Measurements from ENCODE around the gene MRPS17. TPM values are rescaled to one million over a fixed set of nuclear protein-coding genes. Genes with fewer than 3 reads are reported as not detected.
"Not testable (repeated sequence)": the region's sequence is repeated elsewhere in the genome, so short reads cannot be mapped to it uniquely, and the experiment has no call there.

MRPS17 gene
- 10 to 100 TPM; 14.2 to 18.3 (median 15.7) TPM for polyA plus RNA-seq (ENCODE audit: insufficient read length in 3 of 3)
- long read RNA-seq, donor 1, transcript MRPS17-201 (3 exons, 1,845 nt): major isoform, 21 of 21 reads
- long read RNA-seq, donor 1, partial matches to known transcripts: 0 of 21 reads
- long read RNA-seq, donor 1, other reads (novel, unspliced or antisense): 0 of 21 reads
- long read RNA-seq, donor 2, transcript MRPS17-201 (3 exons, 1,845 nt): major isoform, 19 of 19 reads
- long read RNA-seq, donor 2, partial matches to known transcripts: 0 of 19 reads
- long read RNA-seq, donor 2, other reads (novel, unspliced or antisense): 0 of 19 reads
- long read RNA-seq, donor 3, transcript MRPS17-201 (3 exons, 1,845 nt): major isoform, 21 of 21 reads
- long read RNA-seq, donor 3, partial matches to known transcripts: 0 of 21 reads
- long read RNA-seq, donor 3, other reads (novel, unspliced or antisense): 0 of 21 reads
- long read RNA-seq, donor 4, transcript MRPS17-201 (3 exons, 1,845 nt): major isoform, 19 of 19 reads
- long read RNA-seq, donor 4, partial matches to known transcripts: 0 of 19 reads
- long read RNA-seq, donor 4, other reads (novel, unspliced or antisense): 0 of 19 reads
- long read RNA-seq, donor 5, transcript MRPS17-201 (3 exons, 1,845 nt): major isoform, 18 of 18 reads
- long read RNA-seq, donor 5, partial matches to known transcripts: 0 of 18 reads
- long read RNA-seq, donor 5, other reads (novel, unspliced or antisense): 0 of 18 reads
- long read RNA-seq, donor 6, transcript MRPS17-201 (3 exons, 1,845 nt): major isoform, 18 of 24 reads
- long read RNA-seq, donor 6, partial matches to known transcripts: 6 of 24 reads
- long read RNA-seq, donor 6, other reads (novel, unspliced or antisense): 0 of 24 reads
- long read RNA-seq, donor 7, transcript MRPS17-201 (3 exons, 1,845 nt): major isoform, 21 of 21 reads
- long read RNA-seq, donor 7, partial matches to known transcripts: 0 of 21 reads
- long read RNA-seq, donor 7, other reads (novel, unspliced or antisense): 0 of 21 reads
- long read RNA-seq, donor 8, transcript MRPS17-201 (3 exons, 1,845 nt): major isoform, 8 of 8 reads
- long read RNA-seq, donor 8, partial matches to known transcripts: 0 of 8 reads
- long read RNA-seq, donor 8, other reads (novel, unspliced or antisense): 0 of 8 reads
- long read RNA-seq, donor 9, transcript MRPS17-201 (3 exons, 1,845 nt): major isoform, 35 of 35 reads
- long read RNA-seq, donor 9, partial matches to known transcripts: 0 of 35 reads
- long read RNA-seq, donor 9, other reads (novel, unspliced or antisense): 0 of 35 reads
- long read RNA-seq, donor 10, transcript MRPS17-201 (3 exons, 1,845 nt): major isoform, 27 of 33 reads
- long read RNA-seq, donor 10, partial matches to known transcripts: 6 of 33 reads
- long read RNA-seq, donor 10, other reads (novel, unspliced or antisense): 0 of 33 reads
- long read RNA-seq, donor 11, transcript MRPS17-201 (3 exons, 1,845 nt): major isoform, 6 of 6 reads
- long read RNA-seq, donor 11, partial matches to known transcripts: 0 of 6 reads
- long read RNA-seq, donor 11, other reads (novel, unspliced or antisense): 0 of 6 reads
- long read RNA-seq, donor 12, transcript MRPS17-201 (3 exons, 1,845 nt): major isoform, 29 of 52 reads
- long read RNA-seq, donor 12, partial matches to known transcripts: 23 of 52 reads
- long read RNA-seq, donor 12, other reads (novel, unspliced or antisense): 0 of 52 reads
- long read RNA-seq, donor 13, transcript MRPS17-201 (3 exons, 1,845 nt): major isoform, 15 of 15 reads
- long read RNA-seq, donor 13, partial matches to known transcripts: 0 of 15 reads
- long read RNA-seq, donor 13, other reads (novel, unspliced or antisense): 0 of 15 reads
- long read RNA-seq, donor 14, transcript MRPS17-201 (3 exons, 1,845 nt): major isoform, 25 of 65 reads
- long read RNA-seq, donor 14, partial matches to known transcripts: 39 of 65 reads
- long read RNA-seq, donor 14, other reads (novel, unspliced or antisense): 0 of 65 reads
- long read RNA-seq, donor 15, transcript MRPS17-201 (3 exons, 1,845 nt): major isoform, 26 of 32 reads
- long read RNA-seq, donor 15, partial matches to known transcripts: 6 of 32 reads
- long read RNA-seq, donor 15, other reads (novel, unspliced or antisense): 0 of 32 reads
- long read RNA-seq, donor 16, transcript MRPS17-201 (3 exons, 1,845 nt): major isoform, 25 of 32 reads
- long read RNA-seq, donor 16, partial matches to known transcripts: 7 of 32 reads
- long read RNA-seq, donor 16, other reads (novel, unspliced or antisense): 0 of 32 reads

DNA sequence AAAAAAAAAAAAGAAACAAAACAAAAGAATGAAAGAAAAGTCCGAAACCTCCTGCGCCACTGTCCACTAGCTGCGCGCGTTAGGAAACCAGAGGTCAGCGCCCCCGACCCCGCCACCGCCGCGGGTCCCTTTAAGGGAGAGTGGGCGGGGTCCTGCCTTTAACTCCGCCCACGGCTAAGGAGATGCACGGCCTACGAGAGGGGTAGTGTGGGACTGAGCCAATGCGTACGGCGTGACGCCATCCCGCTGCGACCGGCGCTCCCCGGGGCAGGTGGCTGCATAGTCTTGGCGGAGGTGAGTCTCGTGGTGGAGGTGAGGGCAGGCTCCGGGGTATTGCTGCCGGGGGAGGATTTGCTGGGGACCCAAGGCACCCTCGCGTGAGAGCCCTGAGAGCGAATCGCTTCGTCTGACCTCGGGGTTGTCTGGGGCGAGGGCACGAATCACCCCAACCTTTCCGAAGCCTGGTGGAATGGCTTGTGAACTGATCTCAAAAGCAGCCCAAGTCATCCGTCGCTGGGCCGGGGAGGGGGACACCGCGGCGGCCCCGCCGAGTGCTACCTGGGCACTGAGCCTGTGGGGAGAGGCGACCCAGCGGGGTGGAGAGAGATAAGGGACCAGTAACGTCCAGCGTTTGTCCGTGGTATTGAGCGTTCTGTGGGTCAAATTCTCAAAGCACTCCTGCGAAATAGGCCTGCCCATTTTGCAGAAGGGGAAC is at the start of gene MRPS17:
Gene MRPS17 (plus strand): TSS at position 241 of the 715 bp plus-strand sequence. CDS start 1,319 bp downstream, outside the sequence.
- peak; percentile 89 for DNase-seq

DNA sequence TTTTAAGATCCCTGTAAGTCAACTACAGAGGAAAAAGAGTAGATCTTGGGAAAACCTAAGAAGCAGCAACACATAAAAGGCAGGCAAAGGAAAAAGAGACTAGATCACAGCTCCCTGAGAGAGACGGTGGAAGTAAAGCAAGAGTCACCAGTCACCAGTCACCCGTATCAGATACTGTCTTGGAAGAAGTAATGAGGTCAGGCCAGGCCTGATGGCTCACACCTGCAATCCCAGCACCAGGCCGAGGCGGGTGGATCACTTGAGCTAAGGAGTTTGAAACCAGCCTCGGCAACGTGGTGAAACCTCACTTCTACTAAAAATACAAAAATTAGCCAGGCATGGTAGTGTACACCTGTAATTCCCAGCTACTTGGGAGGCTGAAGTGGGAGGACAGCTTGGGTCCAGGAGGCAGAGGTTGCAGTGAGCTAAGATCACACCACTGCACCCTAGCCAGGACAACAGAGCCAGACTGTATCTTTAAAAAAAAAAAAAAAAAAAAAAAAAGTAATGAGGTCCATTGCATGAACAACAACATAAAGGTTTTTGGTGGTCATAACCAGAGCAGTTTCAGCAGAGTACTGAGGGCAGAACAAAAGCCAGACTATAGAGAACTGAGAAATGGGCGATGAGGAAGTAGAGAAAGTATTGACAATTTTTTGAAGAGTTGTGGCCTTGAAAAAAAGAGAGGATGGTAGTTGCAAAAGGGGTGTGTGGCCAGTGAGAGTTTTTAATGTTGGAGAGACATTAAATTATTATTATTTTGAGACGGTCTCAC is 47.5 kb upstream of the MRPS17 start:
- no peak for DNase-seq

DNA sequence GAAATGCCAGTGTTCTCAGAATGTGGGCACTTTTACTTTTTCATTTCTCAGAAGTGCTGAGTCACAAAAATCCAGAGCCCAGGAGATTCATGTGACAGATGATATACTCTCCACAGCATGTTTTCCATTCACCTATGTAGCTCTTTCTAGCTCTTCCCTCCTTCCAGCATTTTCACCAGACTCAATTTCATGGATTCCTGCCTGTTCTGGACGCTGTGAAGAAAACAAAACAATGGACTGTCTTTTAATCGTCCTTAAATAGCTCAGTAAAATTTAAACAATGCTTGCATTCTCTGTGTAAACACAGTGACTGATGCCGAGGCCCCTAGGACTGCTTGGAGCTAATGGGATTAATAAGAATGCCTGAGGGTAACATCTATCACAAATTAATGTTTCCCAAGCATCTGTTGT is 38.9 kb upstream of the MRPS17 start:
- no peak for DNase-seq

DNA sequence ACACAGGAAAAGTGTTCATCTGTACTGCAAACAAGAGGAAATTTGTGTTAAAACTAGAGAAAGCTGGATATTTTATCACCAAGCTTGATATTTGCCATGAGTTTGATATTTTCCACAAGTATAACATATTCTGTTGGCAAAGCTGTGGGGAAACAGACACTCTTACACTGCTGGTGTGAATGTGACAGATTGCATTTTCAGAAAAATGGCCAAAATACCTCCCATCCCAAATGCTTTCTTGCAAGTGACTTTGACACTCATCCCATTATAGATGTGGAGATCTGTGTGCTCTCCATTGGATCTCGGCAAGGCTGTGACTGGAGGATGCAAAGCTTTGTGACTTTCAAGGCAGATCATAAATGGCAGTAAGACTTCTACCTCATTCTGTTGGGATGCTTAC is 33.9 kb upstream of the MRPS17 start:
- no peak for DNase-seq

DNA sequence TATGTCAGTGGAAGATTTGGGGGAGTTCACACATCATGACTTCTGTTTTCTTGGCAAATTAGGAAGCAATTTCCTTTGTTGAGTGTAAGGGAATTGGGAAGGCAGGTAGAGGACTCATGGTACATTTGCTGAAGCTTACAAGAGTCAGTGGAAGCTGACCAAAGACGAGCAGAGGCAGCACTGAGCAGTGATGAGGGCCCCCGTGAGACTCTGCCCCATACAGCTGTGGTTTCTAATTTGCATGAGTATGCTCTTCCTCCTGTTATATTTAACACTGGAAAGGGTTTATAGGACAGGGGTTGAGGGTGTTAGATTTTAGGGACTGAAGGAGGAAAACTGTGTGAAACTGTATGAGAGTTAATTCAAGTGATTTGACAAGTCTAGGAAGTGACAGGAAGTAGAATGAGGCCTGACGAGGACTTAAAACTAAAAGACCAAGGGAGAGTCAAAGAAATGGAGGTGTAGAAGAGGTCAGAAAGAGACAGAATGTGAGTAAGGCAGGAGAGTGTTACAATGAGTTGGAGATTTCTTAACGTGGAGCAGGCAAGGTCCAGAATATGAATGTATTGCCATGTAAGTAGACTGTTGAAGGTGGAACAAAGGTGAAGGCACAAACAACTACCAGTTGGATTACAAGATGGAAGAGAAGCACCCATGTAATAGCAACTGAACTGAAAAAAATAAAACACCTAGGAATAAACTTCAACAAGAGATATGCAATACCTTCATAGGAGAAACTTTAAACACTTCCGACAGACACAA is 23.5 kb upstream of the MRPS17 start:
- DNase-seq: no peak

DNA sequence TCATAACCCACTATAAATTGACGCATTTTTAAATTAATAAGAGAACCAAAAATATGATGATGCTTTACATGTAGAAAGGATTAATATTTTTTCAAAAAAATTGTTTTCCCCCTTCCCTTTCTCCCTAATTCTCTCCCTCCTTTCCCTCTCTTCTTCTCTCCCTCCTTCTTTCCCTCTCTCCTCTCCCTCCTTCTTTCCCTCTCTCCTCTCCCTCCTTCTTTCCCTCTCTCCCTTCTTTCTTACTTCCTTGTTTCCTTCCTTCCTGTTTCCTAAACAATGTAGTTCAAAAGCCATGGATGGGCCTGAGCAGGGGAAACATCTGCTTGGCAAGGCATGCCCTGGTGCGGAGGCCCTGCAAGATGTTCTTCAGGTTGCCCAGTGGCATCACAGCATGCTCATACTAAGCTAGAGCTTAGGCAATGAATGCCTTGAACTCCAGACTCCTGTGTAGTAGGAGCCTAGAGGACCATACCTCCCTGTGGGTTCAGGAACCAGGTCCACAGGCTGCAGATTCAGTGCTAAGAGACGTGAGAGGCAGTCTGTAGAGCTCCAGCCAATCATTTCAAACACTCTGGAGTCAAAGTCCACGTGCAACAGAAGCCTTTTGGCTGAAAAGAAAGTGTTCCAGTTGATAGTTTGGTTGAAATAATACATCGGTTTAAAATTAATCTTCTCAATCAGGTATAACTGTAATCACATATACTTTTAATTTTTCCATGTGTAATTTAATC is 20.1 kb upstream of the MRPS17 start:
- DNase-seq: no peak

DNA sequence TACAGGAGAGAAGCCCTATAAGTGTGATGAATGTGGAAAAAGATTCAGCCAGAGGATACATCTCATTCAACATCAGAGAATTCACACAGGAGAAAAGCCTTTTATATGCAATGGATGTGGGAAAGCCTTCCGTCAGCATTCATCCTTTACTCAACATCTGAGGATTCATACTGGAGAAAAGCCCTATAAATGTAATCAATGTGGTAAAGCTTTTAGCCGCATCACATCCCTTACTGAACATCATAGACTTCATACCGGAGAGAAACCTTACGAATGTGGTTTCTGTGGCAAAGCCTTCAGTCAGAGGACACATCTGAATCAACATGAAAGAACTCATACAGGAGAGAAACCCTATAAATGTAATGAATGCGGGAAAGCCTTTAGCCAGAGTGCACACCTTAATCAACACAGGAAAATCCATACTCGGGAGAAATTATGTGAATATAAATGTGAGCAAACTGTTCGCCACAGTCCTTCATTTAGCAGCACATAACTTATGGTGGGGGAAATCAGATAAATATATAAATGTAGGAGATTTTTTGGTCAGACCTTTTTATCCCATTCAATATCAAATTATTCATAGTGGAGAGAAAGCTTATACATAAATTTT is 12.1 kb upstream of the MRPS17 start:
- DNase-seq: no peak

DNA sequence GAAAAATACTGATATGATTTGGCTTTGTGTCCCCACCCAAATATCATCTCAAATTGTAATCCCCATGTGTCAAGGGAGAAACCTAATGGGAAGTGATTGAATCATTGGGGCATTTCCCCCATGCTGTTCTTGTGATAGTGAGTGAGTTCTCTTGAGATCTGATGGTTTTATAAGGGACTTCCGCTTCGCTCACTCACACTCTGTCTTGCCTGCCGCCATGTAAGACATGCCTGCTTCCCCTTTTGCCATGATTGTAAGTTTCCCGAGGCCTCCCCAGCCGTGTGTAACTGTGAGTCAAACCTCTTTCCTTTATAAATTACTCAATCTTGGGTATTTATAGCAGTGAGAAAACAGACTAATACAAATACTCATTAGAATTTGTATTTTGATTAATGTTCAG is 5.1 kb upstream of the MRPS17 start:
- no peak for DNase-seq

DNA sequence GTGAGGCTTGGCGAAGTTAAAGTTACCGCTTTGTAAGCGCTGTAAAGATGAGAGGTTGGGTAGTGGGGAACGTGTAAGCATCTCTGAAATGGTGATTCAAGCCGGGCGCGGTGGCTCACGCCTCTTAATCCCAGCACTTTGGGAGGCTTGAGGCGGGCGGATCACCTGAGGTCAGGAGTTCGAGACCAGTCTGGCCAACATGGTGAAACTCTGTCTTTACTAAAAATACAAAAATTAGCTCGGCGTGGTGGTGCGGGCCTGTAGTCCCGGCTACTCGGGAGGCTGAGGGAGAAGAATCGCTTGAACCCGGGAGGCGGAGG is 635 bp downstream of the MRPS17 start:
- DNase-seq: not testable (repeated sequence)

DNA sequence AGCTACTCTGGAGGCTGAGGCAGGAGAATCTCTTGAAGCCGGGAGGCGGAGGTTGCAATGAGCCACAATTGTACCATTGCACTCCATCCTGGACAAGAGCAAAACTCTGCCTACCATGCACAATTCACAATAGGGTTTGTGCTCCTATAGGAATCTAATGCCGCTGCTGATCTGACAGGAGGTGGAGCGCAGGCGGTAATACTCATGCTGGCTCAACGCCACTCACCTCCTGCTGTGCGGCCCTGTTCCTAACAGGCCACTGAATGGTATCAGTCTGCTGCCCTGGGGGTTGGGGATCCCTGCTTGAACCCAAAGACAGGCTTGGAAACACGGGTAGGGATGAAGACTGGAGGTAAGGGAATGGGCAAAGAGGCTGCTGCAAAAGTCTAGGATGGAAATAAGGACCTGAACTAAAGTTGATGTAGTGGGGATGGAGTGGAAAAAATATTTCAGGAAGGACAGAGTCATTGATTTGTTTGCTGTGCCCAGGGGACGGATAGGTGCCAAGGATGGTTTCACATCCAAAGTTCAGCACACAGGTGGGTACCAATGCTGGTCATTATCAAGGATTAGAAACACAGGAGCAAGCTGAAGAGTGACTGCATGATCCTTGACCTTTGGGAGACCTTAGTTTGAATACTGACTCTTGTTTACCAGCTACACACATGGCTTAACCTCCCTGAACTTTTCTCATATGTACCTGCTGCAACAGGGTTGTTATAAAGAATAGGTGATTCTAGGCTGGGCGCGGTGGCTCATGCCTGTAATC is 2.2 kb downstream of the MRPS17 start:
- no peak for DNase-seq

DNA sequence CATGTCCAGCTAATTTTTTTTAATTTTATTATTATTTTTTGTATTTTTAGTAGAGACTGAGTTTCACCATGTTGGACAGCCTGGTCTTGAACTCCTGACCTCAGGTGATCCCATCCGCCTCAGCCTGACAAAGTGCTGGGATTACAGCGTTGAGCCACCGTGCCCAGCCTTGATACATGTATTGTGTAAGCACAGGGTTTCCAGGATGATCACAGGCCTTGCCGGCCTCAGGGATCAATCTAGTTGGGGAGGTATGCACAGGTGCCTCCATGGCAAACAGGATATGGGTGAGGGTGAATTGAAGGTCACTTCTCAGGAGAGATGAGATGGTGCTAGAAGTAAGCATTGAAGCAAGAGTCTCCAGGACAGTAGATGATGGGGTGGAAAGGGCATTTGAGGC is 5.5 kb downstream of the MRPS17 start:
- DNase-seq: no peak

DNA sequence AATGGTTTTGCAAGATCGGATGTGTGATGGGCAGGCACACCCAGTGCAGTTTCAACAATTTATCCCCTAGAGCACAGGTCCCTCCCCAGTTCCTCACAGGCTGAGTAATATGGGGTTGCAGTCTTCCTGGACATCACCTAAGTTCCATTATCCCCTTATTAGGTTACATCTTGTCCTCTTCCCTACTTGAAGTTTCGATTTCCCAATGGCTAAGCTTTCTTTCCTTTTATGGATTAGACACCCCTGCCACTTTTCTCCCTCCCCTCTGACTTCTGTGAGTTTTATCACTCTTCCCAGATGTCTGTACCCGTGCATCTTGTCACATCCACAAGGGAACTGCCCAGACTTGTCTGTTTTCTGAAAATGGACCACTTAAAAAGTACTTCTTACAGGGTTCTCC is 10.3 kb downstream of the MRPS17 start:
- DNase-seq: no peak

DNA sequence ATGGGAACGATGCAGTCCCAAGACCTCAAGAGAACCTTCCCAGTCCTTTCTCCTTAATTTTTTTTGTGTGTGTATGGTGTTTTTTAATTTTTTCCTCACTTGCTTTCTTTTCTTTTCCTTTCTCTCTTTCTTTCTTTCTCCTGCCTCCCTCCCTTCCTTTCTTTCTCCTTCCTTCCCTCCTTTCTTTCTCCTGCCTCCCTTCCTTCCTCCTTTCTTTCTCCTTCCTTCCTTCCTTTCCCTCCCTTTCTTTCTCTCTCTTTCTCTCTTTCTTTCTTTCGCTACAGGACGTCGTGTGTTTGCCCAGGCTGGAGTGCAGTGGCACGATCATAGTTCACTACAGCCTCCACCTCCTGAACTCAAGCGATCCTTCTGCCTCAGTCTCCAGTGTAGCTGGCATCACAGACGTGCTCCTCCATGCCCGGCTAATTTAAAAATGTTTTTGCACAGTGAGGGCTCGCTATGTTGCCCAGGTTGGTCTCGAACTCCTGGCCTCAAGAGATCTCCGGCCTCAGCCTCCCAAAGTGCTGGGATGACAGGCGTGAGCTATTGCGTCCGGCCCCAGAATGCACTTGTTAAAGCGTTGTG is 12.0 kb downstream of the MRPS17 start:
- DNase-seq: no peak

DNA sequence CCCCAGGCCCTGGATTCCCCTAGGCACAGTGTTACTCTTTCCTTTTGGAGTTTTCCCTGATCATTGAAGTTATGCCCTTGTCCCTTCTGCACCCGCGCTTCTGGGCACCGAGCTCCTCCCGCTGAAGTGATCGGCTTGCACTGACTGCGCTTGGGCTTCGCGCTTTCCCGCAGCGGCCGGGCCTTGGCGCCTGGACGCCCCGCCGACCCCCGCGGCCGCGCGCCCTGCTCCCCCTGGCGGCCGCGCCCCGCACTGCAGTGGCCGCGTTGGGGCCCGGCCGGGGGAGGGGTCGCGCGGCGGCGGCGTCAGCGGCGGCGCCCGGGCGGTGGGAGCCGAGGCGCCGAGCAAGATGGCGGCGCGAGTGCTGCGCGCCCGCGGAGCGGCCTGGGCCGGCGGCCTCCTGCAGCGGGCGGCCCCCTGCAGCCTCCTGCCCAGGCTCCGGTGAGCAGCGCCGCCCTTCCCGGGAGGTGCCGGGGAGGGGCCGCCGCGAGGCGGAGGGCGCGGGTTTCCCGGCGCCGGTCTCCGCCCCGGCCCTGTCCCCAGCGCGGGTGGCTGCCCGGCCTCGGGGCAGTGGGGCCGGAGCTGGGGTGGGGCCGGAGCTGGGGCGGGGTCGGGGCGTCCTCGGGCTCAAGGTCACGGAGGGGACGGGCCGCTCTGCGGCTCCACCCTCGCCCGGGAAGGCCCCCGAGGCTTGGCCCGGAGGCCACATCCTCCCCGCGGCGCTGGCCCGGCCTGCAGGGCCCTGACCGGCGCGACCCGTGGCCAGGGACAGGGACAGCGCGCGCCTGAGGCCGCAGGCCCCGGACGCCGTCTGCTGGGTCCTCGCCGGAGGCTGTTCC is 12.8 kb downstream of the MRPS17 start, which contains the start of gene NIPSNAP2:
Gene NIPSNAP2 (plus strand): TSS at position 325 of the 839 bp plus-strand sequence. CDS start 25 bp downstream, at position 350.
- DNase-seq: peak; percentile 58
